ENCODE measurements around the gene FCRL2.

DNA sequence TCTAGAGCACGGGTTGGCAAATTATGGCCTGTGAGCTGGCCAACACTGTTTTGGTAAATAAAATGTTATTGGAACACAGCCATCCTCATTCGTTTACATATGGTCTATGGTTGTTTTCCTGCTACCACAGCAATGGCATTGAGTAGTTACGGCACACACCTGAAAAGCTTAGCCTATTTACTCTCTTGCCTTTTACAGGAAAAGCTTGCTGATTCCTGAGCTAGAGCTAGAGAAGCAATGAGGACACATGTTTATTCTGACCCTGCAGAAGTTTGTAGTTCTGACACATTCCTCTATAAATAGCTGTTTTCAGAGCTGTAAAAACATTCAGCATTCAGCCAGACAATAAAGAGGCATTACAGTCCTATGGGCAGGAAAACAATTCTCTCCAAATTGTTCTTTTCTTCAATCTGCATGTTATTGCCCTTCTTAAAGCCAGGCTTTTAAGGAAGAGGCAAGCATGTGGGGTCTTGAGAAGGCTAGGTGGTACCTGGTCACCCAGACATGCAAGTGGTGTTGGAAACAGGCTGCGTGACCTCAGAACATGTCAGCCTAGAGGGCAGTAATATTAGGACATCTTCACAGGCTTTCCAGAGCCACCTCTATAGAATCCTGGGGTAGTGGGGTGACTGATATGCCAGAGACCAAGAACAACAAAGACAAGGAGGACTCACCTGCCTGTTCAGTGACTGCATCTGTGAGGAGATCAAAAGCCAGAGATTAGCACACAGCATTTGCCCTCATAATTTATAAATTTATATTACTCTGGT lies 1.6 kb downstream of the FCRL2 start:
- TF ChIP-seq SUZ12 (IDR thresholded peaks at IDR 0.05; ENCODE audit: extremely low read depth, insufficient read depth, insufficient read length) (no peak), YY1 (IDR thresholded peaks at IDR 0.05; ENCODE audit: insufficient read depth, insufficient read length) (no peak)

Measured in NT2/D1 (cell line).